HG03571 (cell line): ENCODE measurements around the gene CNIH1.
"Not testable (repeated sequence)": the region's sequence is repeated elsewhere in the genome, so short reads cannot be mapped to it uniquely, and the experiment has no call there.

Source experiments
- ATAC-seq: cut with Tn5 transposase; IDR thresholded peaks from one replicate; pipeline ENCODE4 v1.9.1; 2021; ENCODE audit not compliant: unreplicated experiment

Gene CNIH1

DNA sequence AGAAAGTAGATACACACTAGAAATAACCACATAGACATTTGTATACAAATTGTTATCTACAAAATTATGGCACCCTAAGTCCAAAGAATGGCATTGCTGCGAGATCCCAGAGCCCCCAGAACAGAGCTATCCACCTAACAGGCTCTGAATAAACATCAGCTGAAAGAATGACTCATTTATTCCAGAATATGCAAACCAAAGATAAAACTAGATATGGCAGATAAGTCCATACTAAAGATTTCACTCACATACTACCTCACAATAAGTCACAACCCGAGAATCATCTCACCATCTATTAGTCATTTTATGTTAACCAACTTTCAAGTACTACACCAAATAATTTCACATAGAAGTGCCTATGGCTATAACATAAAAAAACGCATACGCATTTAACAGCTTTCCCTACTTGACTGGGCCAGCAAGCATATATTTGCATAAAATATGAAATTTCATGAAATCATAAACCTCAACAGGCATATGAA lies 5.6 kb downstream of the CNIH1 start:
- no peak for ATAC-seq

DNA sequence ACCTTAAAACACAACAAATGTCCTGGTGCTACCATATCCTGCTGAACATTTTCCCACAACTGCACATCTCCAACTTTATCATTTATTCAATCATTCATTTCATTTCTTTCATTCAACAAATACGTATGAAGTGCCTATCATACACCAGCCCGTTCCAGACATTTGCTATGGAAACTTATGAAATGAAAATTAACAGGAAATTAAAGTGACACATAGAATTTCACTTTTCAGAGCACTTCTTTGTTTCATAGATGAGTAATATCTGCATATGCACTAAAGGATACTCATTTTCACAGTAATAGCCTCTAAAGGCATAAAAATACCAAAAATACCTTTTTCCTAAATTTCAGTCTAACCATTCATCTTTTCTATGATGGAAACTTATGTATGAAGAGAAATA lies 12.6 kb downstream of the CNIH1 start:
- no peak for ATAC-seq

DNA sequence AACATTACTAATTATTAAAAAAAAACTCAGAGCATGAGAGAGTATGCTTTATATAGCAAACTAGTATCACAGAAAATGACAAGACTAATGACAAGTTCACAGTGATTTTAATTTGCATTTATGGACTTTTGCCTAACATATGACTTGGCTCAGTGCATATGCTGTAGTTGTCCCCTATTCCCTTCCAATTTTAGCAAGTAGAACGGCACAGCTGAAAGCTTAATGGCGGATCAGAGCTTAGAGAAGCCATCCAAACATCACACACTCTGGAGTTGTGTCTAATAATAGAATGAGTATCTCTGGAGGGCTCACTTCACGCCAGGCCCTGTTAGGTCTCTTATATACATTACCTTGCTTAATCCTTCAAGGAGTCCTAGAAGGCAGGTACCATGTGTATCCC lies 13.3 kb downstream of the CNIH1 start:
- no peak for ATAC-seq

DNA sequence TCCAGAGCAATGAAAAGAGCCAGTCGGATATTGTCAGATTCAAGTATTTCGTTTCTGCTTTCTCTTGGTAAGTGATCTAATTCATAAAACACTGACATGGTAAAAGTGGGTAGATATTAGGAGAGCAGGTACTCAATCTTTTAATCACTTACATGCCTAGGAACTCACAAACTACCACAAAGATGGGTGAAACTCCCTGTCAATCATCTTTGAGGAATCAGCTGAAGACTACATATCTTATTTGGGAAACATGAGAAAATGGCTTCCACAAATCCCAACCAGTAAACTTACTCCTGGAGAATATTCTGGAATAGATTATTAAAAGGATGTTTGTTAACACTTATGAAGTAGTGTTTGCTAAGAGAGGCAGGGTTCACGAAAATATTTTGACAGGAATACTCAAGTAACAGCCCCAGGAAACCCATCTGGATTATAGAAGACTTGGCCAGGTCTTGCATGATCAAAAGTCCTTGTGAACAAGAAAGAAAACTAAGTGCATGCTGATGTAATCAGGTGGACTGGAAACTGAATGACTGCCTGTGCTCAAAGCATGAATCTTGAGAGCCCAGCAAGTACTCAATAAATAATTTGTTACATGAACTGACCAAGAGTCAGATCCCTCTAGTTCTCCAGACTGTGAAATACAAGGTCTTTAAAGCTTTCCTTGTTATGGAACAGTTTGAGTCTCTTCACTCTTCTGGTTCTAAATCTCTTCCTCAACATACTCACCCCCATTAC lies 15.5 kb downstream of the CNIH1 start:
- no peak for ATAC-seq

DNA sequence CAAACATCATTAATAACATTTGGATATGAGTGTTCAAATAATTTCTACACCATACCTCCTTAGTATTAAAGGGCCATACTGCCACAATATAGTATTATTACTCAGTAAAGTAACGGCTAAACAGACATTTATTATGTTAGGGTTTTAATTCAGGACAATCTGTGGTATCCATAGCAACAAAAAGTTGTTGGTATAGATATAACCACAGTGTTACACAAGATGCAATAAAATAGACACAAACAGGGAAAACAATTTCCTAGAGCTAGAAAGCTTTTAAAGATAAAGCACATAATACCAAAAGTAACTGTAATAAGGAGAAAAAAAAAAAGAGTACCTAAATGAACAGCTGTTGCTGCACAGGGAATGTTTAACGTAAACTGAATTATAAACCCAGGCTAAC lies 16.1 kb downstream of the CNIH1 start:
- no peak for ATAC-seq

- no peak for ATAC-seq
Observed at GRCh38 chr14:54424479-54424901, 16.7 kb downstream of the CNIH1 start.

DNA sequence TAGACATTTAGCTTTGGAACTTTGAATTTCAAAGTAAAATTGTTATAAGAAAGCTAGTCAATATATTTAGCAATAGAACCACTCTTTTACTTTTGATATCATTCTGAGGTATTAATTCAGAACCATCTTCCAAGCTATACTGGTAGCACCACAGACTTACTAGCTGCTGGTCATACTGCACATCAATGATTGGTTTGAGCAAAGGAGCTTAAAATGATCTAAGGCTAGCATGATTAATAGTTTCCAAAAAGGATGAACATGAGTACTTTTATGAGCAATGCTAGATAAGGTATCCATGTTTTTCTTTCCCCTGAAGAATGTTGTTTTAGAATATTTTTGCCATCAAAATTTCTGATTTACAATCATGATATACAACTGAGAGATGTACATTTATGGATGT lies 17.2 kb downstream of the CNIH1 start:
- ATAC-seq, result no peak

- ATAC-seq, result no peak
Observed at GRCh38 chr14:54420478-54421142, 20.6 kb downstream of the CNIH1 start.

GRCh38 chr14:54411371-54411770 lies 29.8 kb downstream of the CNIH1 start:
- ATAC-seq, result no peak

DNA sequence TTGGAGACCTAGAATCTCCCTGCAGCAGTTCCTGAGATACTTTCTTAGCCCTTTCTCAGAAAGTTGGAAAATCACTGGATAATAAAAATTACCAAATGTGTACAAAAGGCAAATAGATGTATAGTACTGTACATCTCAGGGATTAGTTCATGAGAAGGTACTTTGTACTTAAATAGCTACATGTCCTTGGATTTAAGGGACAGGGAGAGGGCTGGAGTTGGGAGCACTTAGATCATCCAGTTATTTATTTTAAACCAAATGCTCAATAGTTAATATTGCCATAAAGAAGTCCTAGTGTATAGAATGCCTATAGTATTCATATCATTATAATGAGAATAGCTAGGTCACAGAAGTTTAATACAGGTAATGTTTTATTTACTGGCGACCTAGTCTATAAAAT lies 31.0 kb downstream of the CNIH1 start:
- ATAC-seq, result no peak

DNA sequence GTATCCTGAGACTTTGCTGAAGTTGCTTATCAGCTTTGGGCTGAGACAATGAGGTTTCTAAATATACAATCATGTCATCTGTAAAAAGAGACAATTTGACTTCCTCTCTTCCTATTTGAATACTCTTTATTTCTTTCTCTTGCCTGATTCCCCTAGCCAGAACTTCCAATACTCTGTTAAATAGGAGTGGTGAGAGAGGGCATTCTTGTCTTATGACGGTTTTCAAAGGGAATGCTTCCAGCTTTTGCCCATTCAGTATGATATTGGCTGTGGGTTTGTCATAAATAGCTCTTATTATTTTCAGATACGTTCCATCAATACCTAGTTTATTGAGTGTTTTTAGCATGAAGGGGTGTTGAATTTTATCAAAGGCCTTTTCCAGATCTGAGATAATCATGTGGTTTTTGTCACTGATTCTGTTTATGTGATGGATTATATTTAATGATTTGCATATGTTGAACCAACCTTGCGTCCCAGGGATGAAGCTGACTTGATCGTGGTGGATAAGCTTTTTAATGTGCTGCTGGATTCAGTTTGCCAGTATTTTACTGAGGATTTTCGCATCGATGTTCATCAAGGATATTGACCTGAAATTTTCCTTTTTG lies 37.7 kb downstream of the CNIH1 start:
- not testable (repeated sequence) for ATAC-seq

- ATAC-seq, result no peak
Observed at GRCh38 chr14:54399560-54399959, 41.6 kb downstream of the CNIH1 start.

DNA sequence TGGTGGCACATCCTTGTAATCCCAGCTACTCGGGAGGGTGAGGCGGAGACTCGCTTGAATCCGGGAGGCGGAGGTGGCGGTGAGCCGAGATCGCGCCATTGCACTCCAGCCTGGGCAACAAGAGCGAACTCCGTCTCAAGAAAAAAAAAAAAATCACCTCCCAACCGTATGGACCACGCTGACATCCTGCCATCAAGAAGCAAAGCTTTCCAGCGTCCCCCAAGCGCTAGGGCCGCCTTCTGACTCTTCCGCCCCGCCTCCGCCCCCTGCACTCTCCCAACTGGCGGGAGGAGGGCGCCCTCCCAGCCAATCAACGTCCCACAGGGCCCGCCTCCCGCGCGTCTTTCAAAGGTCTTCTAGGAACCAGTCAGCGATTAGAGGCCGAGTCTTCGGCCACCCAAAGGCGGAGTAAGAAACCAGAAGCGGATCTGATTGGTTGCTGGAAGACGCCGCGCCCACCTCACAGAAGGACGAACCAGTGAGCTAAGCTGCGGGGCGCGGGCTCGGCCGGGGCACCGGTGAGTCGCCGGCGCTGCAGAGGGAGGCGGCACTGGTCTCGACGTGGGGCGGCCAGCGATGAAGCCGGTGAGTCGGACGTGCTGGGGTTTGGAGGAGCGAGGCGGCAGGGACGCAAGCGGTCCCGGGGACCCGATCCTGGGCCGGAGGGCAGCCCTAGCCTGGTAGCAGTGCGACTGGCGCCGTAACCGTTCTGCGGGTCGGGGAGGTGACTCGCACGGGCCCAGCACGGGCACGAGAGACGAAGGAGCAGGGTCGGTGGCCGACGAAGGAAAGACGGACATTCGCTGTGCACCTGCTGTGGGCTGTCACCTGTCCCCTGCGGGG lies 44.5 kb downstream of the CNIH1 start, which contains the start of gene CDKN3:
Gene CDKN3, plus strand, starts transcription at position 515 of the 843 bp plus-strand sequence. Its CDS starts 62 bp downstream, at position 577.
- ATAC-seq, result peak; percentile 97

- no peak for ATAC-seq
Observed at GRCh38 chr14:54396183-54396492, 45.0 kb downstream of the CNIH1 start.

DNA sequence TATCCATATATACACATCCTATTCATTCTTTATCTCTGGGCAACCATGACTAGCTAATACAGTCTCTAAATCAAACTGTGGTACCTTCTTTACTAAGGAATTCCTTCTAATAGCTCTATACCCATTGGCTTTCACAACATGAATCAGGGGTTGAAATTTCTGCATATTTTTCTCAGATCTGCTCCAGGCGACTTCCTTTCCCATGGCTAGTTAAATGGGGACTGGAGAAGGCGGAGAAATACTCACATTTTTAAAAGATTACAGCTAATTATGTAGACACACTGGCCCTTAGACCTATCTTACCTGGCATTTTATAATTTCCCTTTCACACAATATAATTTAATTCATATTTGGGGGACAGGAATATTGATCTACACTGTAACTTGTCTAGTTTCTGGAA lies 45.5 kb downstream of the CNIH1 start:
- no peak for ATAC-seq

- ATAC-seq, result no peak
Observed at GRCh38 chr14:54395284-54395683, 45.9 kb downstream of the CNIH1 start.

GRCh38 chr14:54394596-54394995 lies 46.6 kb downstream of the CNIH1 start:
- no peak for ATAC-seq

GRCh38 chr14:54392986-54393884 lies 47.9 kb downstream of the CNIH1 start:
- ATAC-seq, result not testable (repeated sequence)

GRCh38 chr14:54392131-54392859 lies 48.9 kb downstream of the CNIH1 start:
- no peak for ATAC-seq

GRCh38 chr14:54387328-54387727 lies 53.8 kb downstream of the CNIH1 start:
- ATAC-seq, result no peak
